GM08714 (cell line): ENCODE results near the gene CDC20.

Experiments
- H3K4me3 ChIP-seq: fragments of 200-500 bp; sonication (Bioruptor generic); 2 replicates; pipeline ENCODE4 v1.5.1; 2014; ENCODE audit warnings: mild to moderate bottlenecking, low read length, inconsistent platforms
- ZNF274 ChIP-seq: IDR thresholded peaks from 2 replicates; pipeline ENCODE4 v1.6.1; 2012; ENCODE audit warnings: mild to moderate bottlenecking, low read depth, low read length

Gene CDC20

DNA sequence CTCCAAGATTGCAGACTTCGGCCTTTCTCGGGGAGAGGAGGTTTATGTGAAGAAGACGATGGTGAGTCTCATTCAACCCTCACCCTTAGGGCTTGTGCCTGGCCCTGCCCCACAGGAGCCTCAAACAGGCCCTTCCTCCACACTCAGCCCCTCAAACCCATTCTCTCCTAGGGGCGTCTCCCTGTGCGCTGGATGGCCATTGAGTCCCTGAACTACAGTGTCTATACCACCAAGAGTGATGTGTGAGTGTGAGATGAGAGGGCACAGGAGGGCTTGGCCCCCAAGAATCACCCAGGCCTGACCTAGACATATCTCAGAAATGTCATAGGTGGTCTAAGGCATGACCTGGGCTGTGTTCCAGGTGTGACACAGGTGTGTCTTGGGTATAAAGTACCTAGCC lies 39.5 kb upstream of the CDC20 start:
- no peak overlapping the region for H3K4me3 ChIP-seq
- no peak for TF ChIP-seq ZNF274

DNA sequence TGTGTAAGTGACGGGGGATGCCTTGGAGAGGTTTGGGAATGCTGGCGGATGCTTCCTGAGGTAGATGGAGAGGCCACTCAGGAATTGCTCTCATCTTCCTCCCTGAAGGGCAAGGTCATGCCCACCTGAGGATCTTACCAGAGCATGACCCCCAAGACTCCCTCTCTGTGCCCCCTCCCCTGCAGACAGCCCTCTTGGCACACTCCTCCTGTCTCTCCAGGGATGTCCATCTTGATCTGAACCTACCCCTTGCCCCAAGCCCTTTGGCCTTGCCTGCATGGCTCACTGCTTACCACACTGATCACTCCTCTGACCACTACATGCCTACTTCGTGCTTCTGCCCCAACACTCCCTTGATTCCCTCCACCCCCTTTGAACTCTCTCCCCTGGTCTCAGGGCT lies 39.0 kb upstream of the CDC20 start:
- no peak overlapping the region for H3K4me3 ChIP-seq
- TF ChIP-seq ZNF274 = no peak

DNA sequence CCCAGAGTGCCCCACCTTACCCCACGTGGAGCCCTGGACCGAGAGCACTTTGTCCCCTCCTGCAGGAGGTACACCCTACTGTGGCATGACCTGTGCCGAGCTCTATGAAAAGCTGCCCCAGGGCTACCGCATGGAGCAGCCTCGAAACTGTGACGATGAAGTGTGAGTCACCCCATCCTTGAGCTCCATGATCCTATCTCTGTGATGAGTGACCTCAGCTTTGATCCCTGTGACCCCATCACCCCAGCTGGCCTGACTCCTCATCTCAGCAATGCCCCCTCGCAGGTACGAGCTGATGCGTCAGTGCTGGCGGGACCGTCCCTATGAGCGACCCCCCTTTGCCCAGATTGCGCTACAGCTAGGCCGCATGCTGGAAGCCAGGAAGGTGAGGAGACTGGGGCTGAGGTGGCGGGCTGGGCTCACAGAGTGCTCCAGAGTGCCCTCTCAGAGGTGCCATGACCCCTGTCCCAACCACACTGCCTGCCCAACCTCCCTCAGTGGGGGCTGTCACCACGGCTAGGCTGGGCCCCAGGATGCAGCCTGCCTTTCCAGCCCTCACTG lies 37.4 kb upstream of the CDC20 start:
- no peak overlapping the region for H3K4me3 ChIP-seq
- TF ChIP-seq ZNF274 = no peak

DNA sequence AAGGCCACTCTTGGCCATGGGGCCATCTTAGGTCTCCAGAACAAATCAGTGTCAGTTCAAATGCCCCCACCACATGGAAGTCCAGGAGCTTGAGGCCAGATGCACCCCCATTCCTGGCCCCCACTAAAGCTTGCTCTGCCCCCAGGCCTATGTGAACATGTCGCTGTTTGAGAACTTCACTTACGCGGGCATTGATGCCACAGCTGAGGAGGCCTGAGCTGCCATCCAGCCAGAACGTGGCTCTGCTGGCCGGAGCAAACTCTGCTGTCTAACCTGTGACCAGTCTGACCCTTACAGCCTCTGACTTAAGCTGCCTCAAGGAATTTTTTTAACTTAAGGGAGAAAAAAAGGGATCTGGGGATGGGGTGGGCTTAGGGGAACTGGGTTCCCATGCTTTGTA lies 36.3 kb upstream of the CDC20 start:
- no peak overlapping the region for H3K4me3 ChIP-seq
- no peak for TF ChIP-seq ZNF274

DNA sequence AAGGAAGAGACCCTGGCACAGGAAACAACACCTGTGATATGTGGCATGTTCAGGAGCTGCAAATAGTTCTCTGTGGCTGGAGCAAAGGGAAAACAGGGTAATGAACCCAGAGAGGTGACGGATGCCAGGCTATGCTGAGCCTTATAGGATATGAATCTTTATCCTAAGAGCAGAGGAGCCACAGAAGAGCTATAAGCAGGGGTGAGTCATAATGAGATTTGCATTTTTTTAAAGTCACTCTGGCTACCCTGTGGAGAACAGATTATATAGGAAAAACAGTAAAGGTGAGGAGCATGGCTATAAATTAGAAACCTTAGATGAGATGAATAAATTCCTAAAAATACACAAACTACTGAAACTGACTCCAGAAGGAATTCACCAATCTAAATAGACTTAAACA lies 34.0 kb upstream of the CDC20 start:
- TF ChIP-seq ZNF274 = no peak
- no peak overlapping the region for H3K4me3 ChIP-seq

DNA sequence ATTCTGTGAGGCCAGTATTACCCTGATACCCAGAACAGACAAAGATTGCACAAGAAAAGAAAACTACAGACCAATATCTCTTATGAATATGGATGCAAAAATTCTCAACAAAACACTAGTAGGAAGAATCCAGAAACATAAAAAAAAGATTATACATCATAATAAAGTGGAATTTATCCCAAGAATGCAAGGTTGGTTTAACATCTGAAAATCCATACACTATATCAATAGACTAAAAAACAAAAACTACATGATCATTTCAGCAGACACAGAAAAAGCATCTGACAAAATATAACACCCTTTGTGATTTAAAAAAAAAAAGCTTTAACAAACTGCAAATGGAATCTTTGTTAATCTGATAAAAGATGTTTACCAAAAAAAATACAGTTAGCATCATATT lies 33.4 kb upstream of the CDC20 start:
- no peak for TF ChIP-seq ZNF274

DNA sequence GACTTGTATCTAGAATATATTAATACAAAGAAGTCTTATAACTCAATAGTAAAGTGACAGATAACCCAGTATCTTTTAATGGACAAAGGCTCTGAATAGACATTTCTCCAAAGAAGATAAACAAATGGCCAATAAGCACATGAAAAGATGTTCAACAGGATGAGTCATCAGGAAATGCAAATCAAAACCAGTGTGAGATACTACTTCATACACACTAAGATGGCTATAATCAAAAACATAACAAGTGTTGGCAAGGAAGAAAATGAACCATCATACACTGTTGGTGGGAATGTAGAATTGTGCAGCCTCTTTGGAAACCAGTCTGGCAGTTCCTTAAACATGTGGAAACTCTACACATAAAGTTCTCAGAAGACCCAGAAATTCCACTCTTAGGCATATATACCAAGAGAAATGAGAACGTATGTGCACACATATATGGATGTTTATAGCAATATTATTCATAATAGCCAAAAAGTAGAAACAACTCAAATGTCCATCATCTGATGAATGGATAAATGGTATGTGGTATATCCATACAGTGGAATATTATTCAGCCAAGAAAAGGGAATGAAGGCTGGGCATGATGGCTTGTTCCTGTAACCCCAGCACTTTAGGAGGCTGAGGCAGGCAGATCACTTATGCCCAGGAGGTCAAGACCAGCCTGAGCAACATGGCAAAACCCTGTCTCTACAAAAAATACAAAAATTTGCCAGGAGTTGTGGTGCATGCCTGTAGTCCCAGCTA lies 31.1 kb upstream of the CDC20 start:
- no peak overlapping the region for H3K4me3 ChIP-seq
- TF ChIP-seq ZNF274 = no peak

More for the DNA sequence above, 33.4 kb upstream of the CDC20 start:
- no peak overlapping the region for H3K4me3 ChIP-seq

DNA sequence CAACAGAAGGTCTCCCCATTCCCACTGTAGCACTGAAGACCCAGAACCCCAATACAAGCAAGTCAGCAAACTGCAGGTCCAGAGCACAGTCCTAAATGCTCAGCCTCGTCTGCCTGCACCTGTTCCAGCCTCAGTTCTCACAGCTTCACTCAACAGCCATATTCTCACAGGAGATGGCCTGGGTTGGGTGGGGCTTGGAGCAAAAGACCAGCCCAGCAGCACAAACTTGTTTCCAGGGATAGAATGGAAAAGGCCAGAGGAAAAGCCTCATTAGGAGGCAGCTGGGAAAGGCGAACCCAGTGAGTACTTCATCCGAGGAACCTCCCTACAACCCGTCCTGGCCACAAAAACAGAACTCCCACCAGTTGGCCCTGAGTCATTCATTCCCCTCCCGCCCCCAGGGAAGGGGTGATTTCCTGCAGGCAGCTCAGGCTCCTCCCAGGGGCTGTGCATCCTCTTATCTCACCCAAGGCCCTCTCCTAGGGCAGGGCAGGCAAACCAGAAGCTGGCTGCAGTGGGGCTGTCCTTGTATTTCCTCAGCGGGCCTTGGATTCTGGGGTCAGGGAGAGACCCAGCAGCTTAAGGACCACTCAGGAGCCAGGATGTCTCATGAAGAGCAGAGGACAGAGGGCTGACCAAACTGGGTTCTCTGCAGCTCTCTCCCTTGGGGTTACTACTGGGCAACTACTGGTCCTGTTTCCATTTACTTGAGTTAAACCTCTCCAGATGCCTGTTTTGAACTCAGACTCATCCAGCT lies 28.6 kb upstream of the CDC20 start:
- no peak for TF ChIP-seq ZNF274
- no peak overlapping the region for H3K4me3 ChIP-seq

DNA sequence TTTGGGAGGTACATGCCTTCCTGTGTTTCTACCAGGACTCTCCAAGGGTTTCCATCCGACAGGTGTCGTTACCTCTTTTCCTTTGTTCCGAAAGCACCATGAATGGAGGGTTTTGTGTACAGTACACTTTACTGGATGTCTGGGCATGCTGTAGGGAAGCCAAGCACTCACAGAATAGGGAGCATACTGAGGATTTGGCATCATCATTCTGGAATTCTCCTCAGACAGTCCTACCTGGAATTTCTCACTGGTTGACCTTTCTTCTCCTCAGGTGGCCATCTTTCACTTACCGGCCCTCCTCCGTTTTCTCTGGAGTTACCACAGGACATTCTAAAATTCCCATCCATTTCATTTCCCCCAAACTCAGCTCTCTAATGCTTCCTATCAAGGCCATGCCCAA lies 27.1 kb upstream of the CDC20 start:
- TF ChIP-seq ZNF274 = no peak
- no peak overlapping the region for H3K4me3 ChIP-seq

DNA sequence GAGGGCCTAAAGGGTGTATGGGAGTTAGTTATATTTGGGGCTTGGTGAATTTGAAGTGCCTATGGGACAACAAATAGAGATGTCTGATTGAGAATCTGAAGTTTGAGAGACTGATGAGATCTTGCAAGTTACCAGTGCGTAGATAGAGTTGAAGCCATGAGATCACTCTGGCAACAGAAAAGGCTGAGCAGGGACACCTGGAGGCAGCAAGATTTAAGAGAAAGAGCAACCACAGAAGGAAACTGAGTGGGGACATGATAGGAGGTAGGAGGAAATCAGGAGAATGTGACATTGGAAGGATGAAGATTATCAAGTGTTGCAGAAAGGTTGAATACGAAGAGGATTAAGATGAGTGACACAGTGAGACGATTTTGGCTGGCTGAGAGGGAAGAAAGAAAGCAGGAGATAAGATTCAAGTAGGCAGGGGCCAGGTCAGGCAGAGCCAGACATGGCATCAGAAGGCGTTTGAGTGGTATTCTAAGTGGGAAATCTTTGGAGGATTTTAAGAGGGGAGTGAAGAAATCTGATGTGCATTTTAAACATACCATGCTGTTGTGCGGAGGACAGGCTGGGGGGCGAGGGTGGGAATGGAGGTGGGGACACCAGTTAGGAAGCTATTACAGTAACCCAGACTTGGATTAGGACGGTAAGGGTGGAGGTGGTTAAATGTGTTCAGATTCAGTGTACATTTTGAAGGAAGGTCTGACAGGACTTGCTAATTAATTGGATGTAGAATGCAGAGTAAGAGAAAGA lies 24.2 kb upstream of the CDC20 start:
- TF ChIP-seq ZNF274 = no peak
- H3K4me3 ChIP-seq = no peak overlapping the region

DNA sequence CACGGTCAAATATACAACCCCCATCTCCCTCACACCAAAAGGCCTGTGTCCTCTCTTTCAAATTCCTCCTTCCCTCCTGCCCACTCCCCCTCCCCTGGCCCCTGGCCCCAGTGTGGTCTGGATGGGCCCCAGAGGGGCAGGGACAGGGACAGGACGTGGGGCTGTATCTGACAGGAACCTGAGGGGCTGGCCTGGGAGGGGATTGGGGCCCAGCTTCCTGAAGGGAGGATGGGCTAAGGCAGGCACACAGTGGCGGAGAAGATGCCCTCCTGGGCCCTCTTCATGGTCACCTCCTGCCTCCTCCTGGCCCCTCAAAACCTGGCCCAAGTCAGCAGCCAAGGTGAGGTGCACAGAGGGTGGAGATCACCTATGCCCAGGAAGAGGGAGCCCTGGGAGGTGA lies 21.2 kb upstream of the CDC20 start, which contains the start of gene MPL:
Gene MPL, plus strand, starts transcription at position 231 of the 400 bp plus-strand sequence. Its CDS starts 31 bp downstream, at position 262.
- H3K4me3 ChIP-seq = no peak within 1 kb of the TSS
- no peak for TF ChIP-seq ZNF274

DNA sequence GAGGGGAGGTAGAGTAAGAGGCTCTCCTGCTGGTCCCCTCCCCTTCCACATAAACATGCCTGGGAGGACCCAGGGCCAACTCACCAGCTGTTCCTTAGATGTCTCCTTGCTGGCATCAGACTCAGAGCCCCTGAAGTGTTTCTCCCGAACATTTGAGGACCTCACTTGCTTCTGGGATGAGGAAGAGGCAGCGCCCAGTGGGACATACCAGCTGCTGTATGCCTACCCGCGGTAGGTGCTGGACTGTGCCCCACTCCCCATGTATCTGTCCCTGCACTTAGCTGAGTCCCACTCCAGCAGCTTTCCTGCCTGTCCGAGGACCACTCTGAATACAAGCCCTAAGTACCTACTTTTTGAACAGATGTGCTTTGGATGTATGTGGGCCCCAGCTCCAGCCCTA lies 20.8 kb upstream of the CDC20 start:
- no peak for TF ChIP-seq ZNF274
- no peak overlapping the region for H3K4me3 ChIP-seq

DNA sequence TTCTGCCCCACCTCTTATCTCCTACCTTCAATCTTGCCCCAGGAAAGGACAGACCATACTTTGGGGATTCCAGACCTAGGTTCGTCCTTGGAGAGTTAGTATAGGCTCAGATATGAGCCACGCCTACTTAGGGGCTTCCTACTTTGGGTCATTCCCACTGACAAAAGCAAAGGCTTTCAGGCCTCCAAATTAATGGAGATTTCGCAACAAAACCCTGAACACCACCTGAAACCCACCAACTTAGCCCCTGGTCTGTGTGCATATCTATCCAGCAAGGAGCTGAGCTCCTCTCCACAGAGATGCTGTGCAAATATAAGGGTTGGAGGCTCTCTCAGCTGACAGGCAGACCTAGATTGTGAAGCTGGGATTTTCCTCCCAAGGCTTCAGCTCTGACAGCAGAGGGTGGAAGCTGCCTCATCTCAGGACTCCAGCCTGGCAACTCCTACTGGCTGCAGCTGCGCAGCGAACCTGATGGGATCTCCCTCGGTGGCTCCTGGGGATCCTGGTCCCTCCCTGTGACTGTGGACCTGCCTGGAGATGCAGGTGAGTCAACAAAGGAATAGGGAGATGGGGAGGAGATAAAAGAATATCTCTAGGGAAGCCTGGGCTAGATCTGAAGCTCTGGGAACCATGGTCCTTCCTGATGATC lies 19.1 kb upstream of the CDC20 start:
- H3K4me3 ChIP-seq = no peak overlapping the region
- no peak for TF ChIP-seq ZNF274

DNA sequence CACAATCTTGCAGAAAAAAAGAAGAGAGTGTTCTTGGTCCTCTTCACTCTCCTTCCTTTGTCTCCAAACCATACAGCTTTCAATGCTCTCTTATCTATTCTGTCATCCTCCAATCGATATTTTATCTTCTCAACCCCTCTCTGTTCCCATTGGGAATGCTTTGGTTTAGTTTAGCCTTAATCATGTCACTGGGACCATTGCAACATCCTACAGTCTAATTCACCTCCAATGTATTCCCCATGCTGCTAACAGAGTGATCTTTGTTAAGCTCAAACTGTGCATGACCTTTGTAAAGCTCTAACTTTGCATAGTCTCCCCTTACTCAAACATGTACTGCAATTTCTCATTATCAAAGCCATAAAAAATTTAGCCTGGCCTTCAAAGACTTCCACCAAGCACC lies 18.2 kb upstream of the CDC20 start:
- TF ChIP-seq ZNF274 = no peak
- no peak overlapping the region for H3K4me3 ChIP-seq
